ENCODE results near the gene CKAP5.

GRCh38 chr11:46697723-46698122 lies 148.4 kb downstream of the CKAP5 start:
- TF ChIP-seq CTCF (IDR thresholded peaks at IDR 0.05) (no peak), POLR2A (IDR thresholded peaks at IDR 0.05) (no peak)
